B cell (primary cell): ENCODE results near the gene TTLL6. TPM values are rescaled to one million over a fixed set of nuclear protein-coding genes. Genes with fewer than 3 reads are reported as not detected.

Experiments
- ATAC-seq: fragments of 200-7000 bp; cut with Tn5 transposase; one replicate; pipeline ENCODE4 v1.10.0; 2021; ENCODE audit warnings: low read depth, mild to moderate bottlenecking, moderate number of reproducible peaks, moderate library complexity
- CTCF ChIA-PET: fragments of 350-600 bp; sonication (Branson Sonifier 250); formaldehyde crosslinking; loops from one replicate; lab custom pipeline; 2021; ENCODE audit warnings: antibody characterized with exemption, inconsistent platforms; lab: Charles Lee
- POLR2A ChIA-PET: fragments of 350-600 bp; sonication (Branson Sonifier 250); formaldehyde crosslinking; loops from one replicate; lab custom pipeline; 2021; ENCODE audit warnings: antibody characterized with exemption; lab: Charles Lee
- DNase-seq: peaks from one replicate; pipeline ENCODE4 v3.0.0; 2013
- H2AFZ ChIP-seq: 2 replicates; pipeline ENCODE4 v1.6.1; 2012; ENCODE audit warnings: mild to moderate bottlenecking, low read depth, low read length; ENCODE audit not compliant: insufficient read depth, poor library complexity, severe bottlenecking
- H3K27ac ChIP-seq, 2 donors: 1 replicate in 1 of 2; 2 replicates in 1 of 2; pipeline ENCODE4 v1.5.1; 2012 to 2013; ENCODE audit warnings: low read length in 2 of 2, mild to moderate bottlenecking in 2 of 2, moderate library complexity in 1 of 2
- H3K27me3 ChIP-seq, 4 experiments: fragments of 200-600 bp in 1 of 4; sonication (generic) in 1 of 4; replicated peaks in 1 of 4; 1 replicate in 2 of 4; 2 replicates in 2 of 4; pipeline versions ENCODE4 v1.6.1 to v1.7.0; 2013 to 2016; ENCODE audit warnings: low read length in 3 of 4, mild to moderate bottlenecking in 2 of 4, mixed read lengths in 1 of 4, moderate library complexity in 1 of 4; ENCODE audit not compliant: insufficient read depth in 4 of 4, control insufficient read depth in 3 of 4; ENCODE audit errors: control extremely low read depth in 1 of 4
- H3K36me3 ChIP-seq, 2 experiments: replicated peaks in 1 of 2; 1 replicate in 1 of 2; 2 replicates in 1 of 2; pipeline versions ENCODE4 v1.6.1 to v1.7.1; 2013; ENCODE audit warnings: low read length in 1 of 2; ENCODE audit not compliant: insufficient read depth in 2 of 2, control insufficient read depth in 1 of 2; ENCODE audit errors: control extremely low read depth in 1 of 2, extremely low read depth in 1 of 2
- H3K4me1 ChIP-seq, 2 donors: fragments of 200-600 bp in 1 of 2; sonication (generic) in 1 of 2; 1 replicate in 1 of 2; 2 replicates in 1 of 2; pipeline versions ENCODE4 v1.5.1 to v1.6.1; 2013 to 2017; ENCODE audit warnings: low read length in 2 of 2; ENCODE audit not compliant: control insufficient read depth in 2 of 2, insufficient read depth in 2 of 2
- H3K4me2 ChIP-seq: replicated peaks from 2 replicates; pipeline ENCODE3; 2012; ENCODE audit warnings: mild to moderate bottlenecking, low read depth, low read length; ENCODE audit not compliant: poor library complexity, severe bottlenecking
- H3K4me3 ChIP-seq, 5 experiments: fragments of 200-600 bp in 1 of 5; sonication (generic) in 1 of 5; 1 replicate in 3 of 5; 2 replicates in 2 of 5; pipeline versions ENCODE4 v1.5.1 to v1.7.0; 2011 to 2016; ENCODE audit warnings: low read length in 4 of 5, mild to moderate bottlenecking in 4 of 5, low read depth in 2 of 5, control low read depth in 1 of 5, moderate library complexity in 1 of 5; ENCODE audit not compliant: insufficient read depth in 1 of 5; ENCODE audit errors: control extremely low read depth in 1 of 5, extremely low read depth in 1 of 5
- H3K79me2 ChIP-seq: fragments of 200-600 bp; sonication (generic); one replicate; pipeline ENCODE4 v1.6.0; 2016; ENCODE audit warnings: low read length; ENCODE audit not compliant: control insufficient read depth, insufficient read depth
- H3K9ac ChIP-seq: fragments of 200-600 bp; sonication (generic); 2 replicates; pipeline ENCODE4 v1.6.1; 2017; ENCODE audit warnings: mild to moderate bottlenecking, low read length, moderate library complexity
- H3K9me3 ChIP-seq, 3 donors: one replicate each; pipeline versions ENCODE4 v1.6.1 to v1.7.1; 2013; ENCODE audit warnings: low read length in 2 of 3; ENCODE audit not compliant: control insufficient read depth in 2 of 3, insufficient read depth in 1 of 3; ENCODE audit errors: control extremely low read depth in 1 of 3
- H4K20me1 ChIP-seq: 2 replicates; pipeline ENCODE4 v1.6.0; 2012; ENCODE audit warnings: mild to moderate bottlenecking, low read length; ENCODE audit not compliant: insufficient read depth, control insufficient read depth, poor library complexity, severe bottlenecking
- H3K27ac Mint-ChIP-seq: one replicate; pipeline ENCODE4 v1.8.0; 2021; ENCODE audit warnings: mixed read lengths
- H3K27me3 Mint-ChIP-seq: one replicate; pipeline ENCODE4 v1.8.0; 2021; ENCODE audit warnings: mixed read lengths
- H3K4me1 Mint-ChIP-seq: one replicate; pipeline ENCODE4 v1.8.0; 2021; ENCODE audit warnings: mixed read lengths
- H3K4me3 Mint-ChIP-seq: one replicate; pipeline ENCODE4 v1.8.0; 2021; ENCODE audit warnings: mixed read lengths
- H3K9me3 Mint-ChIP-seq: one replicate; pipeline ENCODE4 v1.8.0; 2022; ENCODE audit warnings: mixed read lengths; ENCODE audit not compliant: insufficient read depth
- CTCF ChIP-seq: fragments of 200-600 bp; IDR thresholded peaks from one replicate; pipeline ENCODE4 v1.8.0; 2022; ENCODE audit warnings: antibody characterized with exemption, mild to moderate bottlenecking
- EZH2 ChIP-seq: IDR thresholded peaks from 2 replicates; pipeline ENCODE4 v1.6.1; 2012; ENCODE audit warnings: borderline replicate concordance, low read depth, mild to moderate bottlenecking, moderate library complexity, low read length; ENCODE audit not compliant: insufficient read depth, poor library complexity, severe bottlenecking
- WGBS: methylation state at CpG from one replicate; pipeline ENCODE4 v1.1.5; 2013; ENCODE audit warnings: missing lambda C conversion rate; ENCODE audit not compliant: insufficient coverage; 5-methylcytosine and 5-hydroxymethylcytosine counted together
- intact Hi-C: fragments of 100-400 bp; cut with micrococcal nuclease; formaldehyde crosslinking; loops from one replicate; pipeline ENCODE4 v1.10.0; 2022
- polyA plus RNA-seq: library from polyadenylated mRNA; depleted of rRNA; stranded (reverse); fragments of >200 nt; gene quantifications from 2 replicates; pipeline ENCODE4 v1.2.3, GENCODE V29; 2012
- total RNA-seq, 2 donors: library from RNA; stranded (reverse); fragments of 120-200 nt in 1 of 2; gene quantifications; 1 replicate in 1 of 2; 2 replicates in 1 of 2; pipeline versions ENCODE4 v1.2.3 to v1.2.4, GENCODE V29; 2013 to 2022

The TTLL6 gene
- total and polyA plus RNA-seq, 2 donors (not counting 1 experiment from before 2014, with no cell fraction given) = not detected

DNA sequence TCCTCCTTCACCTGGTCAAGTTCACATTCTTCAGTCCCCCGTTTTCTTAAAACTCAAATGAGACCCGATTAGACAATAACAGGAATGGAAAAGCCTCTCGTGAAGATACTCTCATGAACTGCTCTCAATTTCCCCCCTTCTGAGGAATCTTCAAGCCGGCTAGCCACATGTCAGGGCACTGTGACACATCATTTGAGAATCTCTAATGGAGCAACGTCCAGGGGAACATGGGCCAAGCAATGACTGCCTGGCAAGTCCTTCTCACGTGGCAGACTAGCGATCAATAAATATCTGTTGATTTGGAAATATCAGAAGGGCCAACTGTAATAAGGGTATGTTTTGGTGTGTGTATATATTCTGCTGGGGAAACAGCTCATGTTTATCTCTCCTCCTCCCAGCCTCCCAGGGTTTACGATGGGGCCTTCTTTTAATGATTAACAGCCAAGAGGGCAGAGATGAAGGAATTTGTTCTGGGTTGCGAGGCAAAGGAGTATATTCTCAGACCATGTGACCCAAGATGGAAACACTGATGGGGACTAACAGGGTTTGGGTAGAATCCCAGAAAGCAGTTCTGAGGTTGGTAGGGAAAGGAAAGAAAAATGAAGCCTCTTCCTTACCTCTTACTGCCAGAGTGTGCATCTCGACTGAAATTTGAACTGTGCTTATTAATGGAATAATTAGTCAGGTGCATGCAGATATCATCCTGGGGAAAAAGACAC lies 21.4 kb downstream of the TTLL6 start:
- TF ChIP-seq CTCF = no peak
- TF ChIP-seq EZH2 = no peak
- no peak for DNase-seq
- Histone ChIP-seq H3K27ac (no peak overlapping the region), H3K9me3 (no peaks in the 10 kb centered on the region), H4K20me1 (no peaks in the 10 kb centered on the region), H3K4me1 (peaks cover 0 to 16% of the 10 kb centered on the region in 2 donors), H3K79me2 (no peaks in the 10 kb centered on the region), H3K36me3 (no peaks in the 10 kb centered on the region), H3K4me3 (no peak overlapping the region), H3K4me2 (no peak overlapping the region), H2AFZ (no peak overlapping the region), H3K9ac (no peak overlapping the region), H3K27me3 (peaks cover 0 to 8% (median 4%) of the 10 kb centered on the region in 4 experiments)
- no peak for ATAC-seq
- ChIA-PET POLR2A (no interaction called here), CTCF (no interaction called here)
- intact Hi-C loops = no loop called here
- Mint-ChIP-seq H3K4me3 (no peak overlapping the region), H3K27ac (no peak overlapping the region), H3K4me1 (peaks cover 3% of the 10 kb centered on the region), H3K27me3 (peaks cover 44% of the 10 kb centered on the region), H3K9me3 (no peaks in the 10 kb centered on the region)
- WGBS = 95% methylated on average over 8 of the region's 10 CpGs

GRCh38 chr17:48792033-48792798 lies 24.8 kb downstream of the TTLL6 start:
- Mint-ChIP-seq H3K27me3 (peaks cover 47% of the 10 kb centered on the region), H3K4me3 (no peak overlapping the region), H3K4me1 (peaks cover 3% of the 10 kb centered on the region), H3K27ac (no peak overlapping the region), H3K9me3 (no peaks in the 10 kb centered on the region)
- no peak overlapping the region for H2AFZ ChIP-seq
- no peak overlapping the region for H3K4me3 ChIP-seq
- POLR2A ChIA-PET = no interaction called here
- H3K27me3 ChIP-seq = peaks cover 0 to 17% (median 1%) of the 10 kb centered on the region in 4 experiments
- TF ChIP-seq CTCF (no peak), EZH2 (no peak)
- H3K4me1 ChIP-seq = peaks cover 0 to 10% of the 10 kb centered on the region in 2 donors
- H3K9me3 ChIP-seq = no peaks in the 10 kb centered on the region
- 56% methylated on average over 3 of the region's 3 CpGs for WGBS
- H3K36me3 ChIP-seq = no peaks in the 10 kb centered on the region
- DNase-seq (no peak), ATAC-seq (no peak)
- no peak overlapping the region for H3K27ac ChIP-seq
- H4K20me1 ChIP-seq = no peaks in the 10 kb centered on the region
- intact Hi-C loops = loop anchor here (5.0 kb wide), 1 partner anchor 120 kb away; no protein-coding TSS in a partner anchor
- CTCF ChIA-PET = interaction anchor here (0.6 to 1.6 kb wide), 4 partner anchors 11 to 117 kb away, joined by 3 read pairs; no protein-coding TSS in a partner anchor
- no peak overlapping the region for H3K4me2 ChIP-seq
- H3K79me2 ChIP-seq = no peaks in the 10 kb centered on the region
- H3K9ac ChIP-seq = no peak overlapping the region
